ENCODE results near the gene ZC3H6. TPM values are rescaled to one million over a fixed set of nuclear protein-coding genes. Genes with fewer than 3 reads are reported as not detected.

Gene ZC3H6
- polyA plus RNA-seq, 2 of the 4 experiments (the other 2 are of a cell fraction): 0.75 to 1.9 TPM

DNA sequence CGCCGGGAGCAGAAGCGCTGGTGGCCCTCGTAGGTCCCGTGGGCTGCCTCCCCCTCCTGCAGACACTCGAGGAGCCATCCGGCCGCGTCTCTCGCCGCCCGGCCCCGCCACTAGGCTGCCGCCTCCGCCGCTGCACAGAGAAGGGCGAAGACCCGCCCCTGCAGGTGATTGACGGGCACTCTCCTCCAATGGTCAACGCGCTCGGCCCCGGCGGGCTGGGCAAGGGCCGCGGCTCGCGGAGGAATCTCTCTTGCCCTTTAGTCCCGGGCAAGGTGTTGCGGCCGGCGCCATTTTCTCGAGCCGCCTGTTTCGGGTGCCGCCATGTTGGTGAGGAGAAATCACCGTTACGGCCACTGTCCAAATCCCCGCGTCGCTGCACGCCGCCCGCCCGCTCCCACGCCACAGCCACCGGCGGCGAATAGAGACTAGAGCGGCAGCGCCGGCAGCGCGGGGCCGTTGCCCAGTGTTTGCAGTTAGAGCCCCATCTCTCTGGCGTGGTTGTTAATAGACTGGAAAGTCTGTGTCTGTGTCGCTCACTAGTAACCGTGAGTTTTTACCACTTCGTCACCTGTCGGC, at the start of gene ZC3H6 (continued):
- TF ChIP-seq TP53 (CRISPR knock-in tag; IDR thresholded peaks at IDR 0.05) (0 out of 2 replicates have a peak, but pooled peaks have one; percentile 73), MYC (IDR thresholded peaks at IDR 0.05; ENCODE audit: borderline replicate concordance, low read length) (peak; percentile 62; the same call in 1 of the 2 replicates), JUNB (IDR thresholded peaks at IDR 0.05) (no peak), CHD2 (IDR thresholded peaks at IDR 0.05; ENCODE audit: low read length, partially characterized antibody) (peak; percentile 83), RARB (CRISPR knock-in tag; IDR thresholded peaks at IDR 0.05) (0 out of 2 replicates have a peak, but pooled peaks have one; percentile 69)
- TF ChIP-seq, protein P1, sequence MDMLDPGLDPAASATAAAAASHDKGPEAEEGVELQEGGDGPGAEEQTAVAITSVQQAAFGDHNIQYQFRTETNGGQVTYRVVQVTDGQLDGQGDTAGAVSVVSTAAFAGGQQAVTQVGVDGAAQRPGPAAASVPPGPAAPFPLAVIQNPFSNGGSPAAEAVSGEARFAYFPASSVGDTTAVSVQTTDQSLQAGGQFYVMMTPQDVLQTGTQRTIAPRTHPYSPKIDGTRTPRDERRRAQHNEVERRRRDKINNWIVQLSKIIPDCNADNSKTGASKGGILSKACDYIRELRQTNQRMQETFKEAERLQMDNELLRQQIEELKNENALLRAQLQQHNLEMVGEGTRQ (IDR thresholded peaks at IDR 0.05): 0 out of 2 replicates have a peak, but pooled peaks have one; percentile 4

DNA sequence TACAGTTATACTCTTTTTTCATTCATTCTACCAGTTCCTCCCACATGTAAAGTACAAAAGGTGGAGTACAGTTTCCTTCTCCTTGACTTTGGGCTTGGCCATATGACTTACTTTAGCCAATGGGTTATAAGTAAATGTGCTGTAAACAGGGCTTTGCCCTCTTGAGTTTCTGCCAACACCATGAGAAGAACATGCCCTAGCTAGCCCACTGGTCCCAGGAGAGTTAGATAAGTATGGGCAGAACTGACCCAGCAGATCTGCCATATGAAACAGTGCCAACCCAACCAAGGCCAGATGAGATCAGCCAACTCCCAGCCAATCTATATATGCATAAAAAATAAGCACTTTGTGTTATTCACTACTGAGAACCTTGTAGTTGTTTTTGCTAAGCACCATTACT, 46.0 kb upstream of the ZC3H6 start:
- Histone ChIP-seq H3K27ac (no peak overlapping the region), H3K9me3 (no peaks in the 10 kb centered on the region), H3K4me3 (no peak overlapping the region), H3K4me1 (no peaks in the 10 kb centered on the region), H3K4me2 (no peak overlapping the region)
- no peak for FAIRE-seq
- POLR2A ChIA-PET: no interaction called here
- TF ChIP-seq CHD2 (IDR thresholded peaks at IDR 0.05; ENCODE audit: low read length, partially characterized antibody): no peak
- TF ChIP-seq RAD21 (conservative IDR thresholded peaks at IDR 0.05 in 1 of 2, IDR thresholded peaks at IDR 0.05 in 1 of 2): no peak
- TF ChIP-seq SMC3 (IDR thresholded peaks at IDR 0.05): no peak
- no peak for TF ChIP-seq SREBF2 (IDR thresholded peaks at IDR 0.05)
- no peak for TF ChIP-seq POLR2AphosphoS2 (conservative IDR thresholded peaks at IDR 0.05; ENCODE audit: low read length)
- TF ChIP-seq, protein P1 (IDR thresholded peaks at IDR 0.05): no peak
- no peak for TF ChIP-seq ZC3H11A (IDR thresholded peaks at IDR 0.05)
- TF ChIP-seq BHLHE40 (IDR thresholded peaks at IDR 0.05; ENCODE audit: low read depth, low read length): no peak
- no peak for TF ChIP-seq ZNF302 (CRISPR knock-in tag; IDR thresholded peaks at IDR 0.05)
- no peak for TF ChIP-seq EHMT2 (IDR thresholded peaks at IDR 0.05; ENCODE audit: low read depth)
- TF ChIP-seq TFCP2L1 (CRISPR knock-in tag; IDR thresholded peaks at IDR 0.05): no peak
- no peak for TF ChIP-seq FOXS1 (CRISPR knock-in tag; IDR thresholded peaks at IDR 0.05)
- TF ChIP-seq GATA3 (IDR thresholded peaks at IDR 0.05; ENCODE audit: borderline replicate concordance): no peak
- TF ChIP-seq JUN (IDR thresholded peaks at IDR 0.05): no peak
- TF ChIP-seq HOXB13 (CRISPR knock-in tag; IDR thresholded peaks at IDR 0.05; ENCODE audit: low read depth): no peak
- TF ChIP-seq RARB (CRISPR knock-in tag; IDR thresholded peaks at IDR 0.05): no peak
- TF ChIP-seq MYC (IDR thresholded peaks at IDR 0.05; ENCODE audit: borderline replicate concordance, low read length): no peak
- DNase-seq (ENCODE audit: low read depth in 1 of 2, low spot score in 1 of 2): peak in 1 of 2 experiments; percentile 33
- no peak for ATAC-seq
- CTCF ChIA-PET: no interaction called here

DNA sequence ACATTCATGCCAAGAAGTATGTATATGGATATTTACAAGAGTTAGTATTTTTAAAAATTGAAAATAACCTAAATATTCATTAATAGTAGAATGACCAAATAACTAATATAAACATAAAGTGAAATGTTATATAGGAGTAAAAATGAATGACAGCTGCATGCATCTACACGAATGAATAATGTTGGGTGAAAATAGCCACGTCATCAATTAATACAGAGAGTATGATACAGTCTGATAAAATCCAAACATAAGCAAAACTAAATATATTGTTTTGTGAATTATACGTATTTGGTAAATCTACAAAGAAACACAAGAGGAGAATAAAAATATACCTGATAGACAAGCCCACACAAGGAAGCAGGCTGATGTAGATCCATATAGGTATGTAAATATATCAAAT, 45.0 kb upstream of the ZC3H6 start:
- ChIA-PET POLR2A (no interaction called here), CTCF (no interaction called here)
- DNase-seq (ENCODE audit: low read depth in 1 of 2, low spot score in 1 of 2) (no peak), ATAC-seq (no peak), FAIRE-seq (no peak)
- no peak for TF ChIP-seq TP53 (CRISPR knock-in tag; IDR thresholded peaks at IDR 0.05)
- TF ChIP-seq MAFK (IDR thresholded peaks at IDR 0.05; ENCODE audit: partially characterized antibody): peak; percentile 87
- TF ChIP-seq HDAC2 (IDR thresholded peaks at IDR 0.05): no peak
- H3K4me3 ChIP-seq: no peak overlapping the region
- no peak overlapping the region for H3K27ac ChIP-seq
- 90% methylated on average over 3 of the region's 3 CpGs for WGBS (ENCODE audit: missing lambda C conversion rate)
- no peak overlapping the region for H3K4me2 ChIP-seq
- no peaks in the 10 kb centered on the region for H3K9me3 ChIP-seq
- H3K4me1 ChIP-seq: peaks cover under 1% of the 10 kb centered on the region; the same call in 1 of the 3 replicates

DNA sequence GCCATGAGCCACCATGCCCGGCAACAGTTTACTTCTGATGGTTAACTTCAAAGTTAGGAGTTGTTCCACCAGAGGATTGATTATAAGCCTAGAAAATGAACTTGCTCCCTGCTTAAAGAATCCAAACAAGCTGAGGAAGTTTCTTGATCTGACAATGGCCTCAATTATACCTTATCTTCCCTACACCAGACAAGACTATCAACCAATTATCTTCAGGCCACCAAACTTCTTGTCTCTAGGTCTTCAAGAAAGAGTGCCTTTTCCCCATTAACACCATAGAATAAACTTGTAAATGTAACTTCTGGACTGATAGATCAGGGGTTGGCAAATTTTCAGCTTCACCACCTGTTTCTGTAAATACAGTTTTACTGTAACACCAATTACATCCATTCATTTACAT, 35.5 kb upstream of the ZC3H6 start:
- CTCF ChIA-PET: no interaction called here
- Histone ChIP-seq H3K4me3 (no peak overlapping the region), H3K9me3 (no peaks in the 10 kb centered on the region), H3K27ac (no peak overlapping the region), H3K4me2 (no peak overlapping the region), H3K4me1 (peaks cover 6% of the 10 kb centered on the region; the same call in 1 of the 3 replicates)
- POLR2A ChIA-PET: no interaction called here
- ATAC-seq (no peak), DNase-seq (ENCODE audit: low read depth in 1 of 2, low spot score in 1 of 2) (no peak), FAIRE-seq (no peak)
- WGBS (ENCODE audit: missing lambda C conversion rate): 100% methylated on average over 1 of the region's 1 CpG
- TF ChIP-seq GATA3 (IDR thresholded peaks at IDR 0.05; ENCODE audit: borderline replicate concordance) (no peak), TFCP2L1 (CRISPR knock-in tag; IDR thresholded peaks at IDR 0.05) (no peak), EP300 (IDR thresholded peaks at IDR 0.05) (no peak), POLR2AphosphoS2 (conservative IDR thresholded peaks at IDR 0.05; ENCODE audit: low read length) (no peak), JUNB (IDR thresholded peaks at IDR 0.05) (no peak), NFE2L2 (conservative IDR thresholded peaks at IDR 0.05; ENCODE audit: low read length) (no peak), SMC3 (IDR thresholded peaks at IDR 0.05) (no peak), HDAC2 (IDR thresholded peaks at IDR 0.05) (no peak), HOXA7 (CRISPR knock-in tag; IDR thresholded peaks at IDR 0.05) (no peak), KDM5A (IDR thresholded peaks at IDR 0.05) (no peak), RAD21 (conservative IDR thresholded peaks at IDR 0.05 in 1 of 2, IDR thresholded peaks at IDR 0.05 in 1 of 2) (no peak), CBX2 (IDR thresholded peaks at IDR 0.05; ENCODE audit: borderline replicate concordance, low read depth) (no peak), MAZ (IDR thresholded peaks at IDR 0.05; ENCODE audit: borderline replicate concordance, low read depth, low read length) (no peak), CHD2 (IDR thresholded peaks at IDR 0.05; ENCODE audit: low read length, partially characterized antibody) (no peak)
- TF ChIP-seq, protein P2, sequence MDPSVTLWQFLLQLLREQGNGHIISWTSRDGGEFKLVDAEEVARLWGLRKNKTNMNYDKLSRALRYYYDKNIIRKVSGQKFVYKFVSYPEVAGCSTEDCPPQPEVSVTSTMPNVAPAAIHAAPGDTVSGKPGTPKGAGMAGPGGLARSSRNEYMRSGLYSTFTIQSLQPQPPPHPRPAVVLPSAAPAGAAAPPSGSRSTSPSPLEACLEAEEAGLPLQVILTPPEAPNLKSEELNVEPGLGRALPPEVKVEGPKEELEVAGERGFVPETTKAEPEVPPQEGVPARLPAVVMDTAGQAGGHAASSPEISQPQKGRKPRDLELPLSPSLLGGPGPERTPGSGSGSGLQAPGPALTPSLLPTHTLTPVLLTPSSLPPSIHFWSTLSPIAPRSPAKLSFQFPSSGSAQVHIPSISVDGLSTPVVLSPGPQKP (IDR thresholded peaks at IDR 0.05; ENCODE audit: low read depth, low read length): no peak
- TF ChIP-seq, protein P3, sequence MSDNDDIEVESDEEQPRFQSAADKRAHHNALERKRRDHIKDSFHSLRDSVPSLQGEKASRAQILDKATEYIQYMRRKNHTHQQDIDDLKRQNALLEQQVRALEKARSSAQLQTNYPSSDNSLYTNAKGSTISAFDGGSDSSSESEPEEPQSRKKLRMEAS (IDR thresholded peaks at IDR 0.05): no peak

All from A549 (cell line).